ENCODE results near the gene BCAS3. TPM values are rescaled to one million over a fixed set of nuclear protein-coding genes. Genes with fewer than 3 reads are reported as not detected.

The BCAS3 gene
- polyA plus RNA-seq, 1 donor from 2014 or later = 21.6 TPM

GRCh38 chr17:61307905-61308886 is 630.5 kb downstream of the BCAS3 start:
- no peak for TF ChIP-seq RAD21 (conservative IDR thresholded peaks at IDR 0.05)
- TF ChIP-seq SMC3 (conservative IDR thresholded peaks at IDR 0.05; ENCODE audit: poor library complexity) = no peak
- no peak for TF ChIP-seq POLR2AphosphoS5 (IDR thresholded peaks at IDR 0.05)
- no peak overlapping the region for H3K4me2 ChIP-seq (ENCODE audit: low read length)

DNA sequence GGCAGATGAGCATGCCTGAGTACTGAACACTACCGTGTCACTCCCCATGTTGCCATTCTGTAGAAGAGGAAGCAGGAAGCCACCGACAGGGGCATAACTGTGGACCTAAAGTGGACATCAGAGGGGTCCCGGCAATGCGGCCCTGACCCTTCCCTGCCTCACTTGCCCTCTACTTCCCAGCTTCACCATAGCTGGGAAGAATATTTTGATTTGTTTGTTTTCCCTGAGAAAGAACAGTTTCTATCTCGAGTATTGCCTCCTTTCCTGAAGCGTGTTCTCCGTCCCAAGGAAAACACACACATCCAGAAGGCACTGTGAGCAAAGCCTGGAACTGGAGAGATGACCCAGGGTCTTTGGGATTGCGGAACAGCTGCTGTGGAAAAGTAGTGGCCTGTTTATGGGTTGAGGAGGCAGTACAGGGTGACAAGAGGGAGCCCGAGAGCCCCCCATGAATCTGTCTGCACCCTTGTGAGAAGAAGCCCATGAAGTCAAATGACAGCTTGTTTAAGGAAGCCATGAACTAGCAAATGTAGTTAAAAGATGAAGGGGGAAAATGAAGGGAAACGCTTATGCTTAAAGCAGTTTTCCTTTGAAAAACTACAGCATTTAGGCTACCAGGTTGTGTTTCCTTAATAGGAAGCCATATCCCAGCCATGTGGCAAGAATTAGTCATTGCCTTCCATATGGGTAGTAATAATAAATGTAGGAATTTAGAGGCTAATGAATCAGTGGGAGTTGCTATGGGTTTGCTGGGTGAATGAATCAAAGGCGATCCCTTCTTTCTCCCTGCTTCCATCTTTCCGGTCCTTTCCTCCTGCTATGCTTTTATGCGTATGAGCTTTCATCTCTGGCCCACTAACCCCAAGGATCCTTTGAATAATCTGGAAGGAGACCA is 632.0 kb downstream of the BCAS3 start:
- Histone ChIP-seq H3F3A (ENCODE audit: insufficient read depth, low read length, poor library complexity, severe bottlenecking) (no peaks in the 10 kb centered on the region), H3K27ac (ENCODE audit: low read length) (no peak overlapping the region)

More at GRCh38 chr17:61307905-61308886, 630.5 kb downstream of the BCAS3 start:
- H3K4me3 ChIP-seq (ENCODE audit: low read length) = no peak overlapping the region
- H4K20me1 ChIP-seq (ENCODE audit: insufficient read depth) = no peaks in the 10 kb centered on the region
- H3K27me3 ChIP-seq (ENCODE audit: insufficient read depth, low read depth, low read length) = no peaks in the 10 kb centered on the region
- H3K36me3 ChIP-seq (ENCODE audit: insufficient read depth, low read length) = no peaks in the 10 kb centered on the region
- H3K27ac ChIP-seq (ENCODE audit: low read length) = no peak overlapping the region
- no peak overlapping the region for H3K9ac ChIP-seq (ENCODE audit: low read length)
- H3K79me2 ChIP-seq (replicated peaks; ENCODE audit: insufficient read depth, low read length) = no peaks in the 10 kb centered on the region
- no peaks in the 10 kb centered on the region for H3K9me3 ChIP-seq (ENCODE audit: low read length)
- H2AFZ ChIP-seq (ENCODE audit: low read depth, low read length) = no peak overlapping the region
- H3K9me2 ChIP-seq (ENCODE audit: insufficient read depth, low read length) = no peaks in the 10 kb centered on the region
- no peaks in the 10 kb centered on the region for H3F3A ChIP-seq (ENCODE audit: insufficient read depth, low read length, poor library complexity, severe bottlenecking)

More for the DNA sequence above, 632.0 kb downstream of the BCAS3 start:
- no peaks in the 10 kb centered on the region for H3K9me2 ChIP-seq (ENCODE audit: insufficient read depth, low read length)
- no peak overlapping the region for H3K9ac ChIP-seq (ENCODE audit: low read length)
- no peaks in the 10 kb centered on the region for H3K36me3 ChIP-seq (ENCODE audit: insufficient read depth, low read length)
- H3K4me2 ChIP-seq (ENCODE audit: low read length) = no peak overlapping the region
- no peaks in the 10 kb centered on the region for H3K79me2 ChIP-seq (replicated peaks; ENCODE audit: insufficient read depth, low read length)
- no peaks in the 10 kb centered on the region for H3K9me3 ChIP-seq (ENCODE audit: low read length)
- no peaks in the 10 kb centered on the region for H3K27me3 ChIP-seq (ENCODE audit: insufficient read depth, low read depth, low read length)
- no peaks in the 10 kb centered on the region for H4K20me1 ChIP-seq (ENCODE audit: insufficient read depth)
- TF ChIP-seq, protein P1, sequence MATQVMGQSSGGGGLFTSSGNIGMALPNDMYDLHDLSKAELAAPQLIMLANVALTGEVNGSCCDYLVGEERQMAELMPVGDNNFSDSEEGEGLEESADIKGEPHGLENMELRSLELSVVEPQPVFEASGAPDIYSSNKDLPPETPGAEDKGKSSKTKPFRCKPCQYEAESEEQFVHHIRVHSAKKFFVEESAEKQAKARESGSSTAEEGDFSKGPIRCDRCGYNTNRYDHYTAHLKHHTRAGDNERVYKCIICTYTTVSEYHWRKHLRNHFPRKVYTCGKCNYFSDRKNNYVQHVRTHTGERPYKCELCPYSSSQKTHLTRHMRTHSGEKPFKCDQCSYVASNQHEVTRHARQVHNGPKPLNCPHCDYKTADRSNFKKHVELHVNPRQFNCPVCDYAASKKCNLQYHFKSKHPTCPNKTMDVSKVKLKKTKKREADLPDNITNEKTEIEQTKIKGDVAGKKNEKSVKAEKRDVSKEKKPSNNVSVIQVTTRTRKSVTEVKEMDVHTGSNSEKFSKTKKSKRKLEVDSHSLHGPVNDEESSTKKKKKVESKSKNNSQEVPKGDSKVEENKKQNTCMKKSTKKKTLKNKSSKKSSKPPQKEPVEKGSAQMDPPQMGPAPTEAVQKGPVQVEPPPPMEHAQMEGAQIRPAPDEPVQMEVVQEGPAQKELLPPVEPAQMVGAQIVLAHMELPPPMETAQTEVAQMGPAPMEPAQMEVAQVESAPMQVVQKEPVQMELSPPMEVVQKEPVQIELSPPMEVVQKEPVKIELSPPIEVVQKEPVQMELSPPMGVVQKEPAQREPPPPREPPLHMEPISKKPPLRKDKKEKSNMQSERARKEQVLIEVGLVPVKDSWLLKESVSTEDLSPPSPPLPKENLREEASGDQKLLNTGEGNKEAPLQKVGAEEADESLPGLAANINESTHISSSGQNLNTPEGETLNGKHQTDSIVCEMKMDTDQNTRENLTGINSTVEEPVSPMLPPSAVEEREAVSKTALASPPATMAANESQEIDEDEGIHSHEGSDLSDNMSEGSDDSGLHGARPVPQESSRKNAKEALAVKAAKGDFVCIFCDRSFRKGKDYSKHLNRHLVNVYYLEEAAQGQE (IDR thresholded peaks at IDR 0.05; ENCODE audit: borderline replicate concordance) = no peak
- TF ChIP-seq MXI1 (conservative IDR thresholded peaks at IDR 0.05; ENCODE audit: poor library complexity, severe bottlenecking) (no peak), TAF1 (IDR thresholded peaks at IDR 0.05; ENCODE audit: low read depth) (no peak), RAD21 (conservative IDR thresholded peaks at IDR 0.05) (no peak), EZH2 (IDR thresholded peaks at IDR 0.05; ENCODE audit: borderline replicate concordance, insufficient read depth, low read length, poor library complexity, severe bottlenecking) (no peak), EP300 (conservative IDR thresholded peaks at IDR 0.05; ENCODE audit: poor library complexity, severe bottlenecking) (no peak), POLR2AphosphoS5 (IDR thresholded peaks at IDR 0.05) (no peak), SMC3 (conservative IDR thresholded peaks at IDR 0.05; ENCODE audit: poor library complexity) (no peak)
- TF ChIP-seq, protein P2, sequence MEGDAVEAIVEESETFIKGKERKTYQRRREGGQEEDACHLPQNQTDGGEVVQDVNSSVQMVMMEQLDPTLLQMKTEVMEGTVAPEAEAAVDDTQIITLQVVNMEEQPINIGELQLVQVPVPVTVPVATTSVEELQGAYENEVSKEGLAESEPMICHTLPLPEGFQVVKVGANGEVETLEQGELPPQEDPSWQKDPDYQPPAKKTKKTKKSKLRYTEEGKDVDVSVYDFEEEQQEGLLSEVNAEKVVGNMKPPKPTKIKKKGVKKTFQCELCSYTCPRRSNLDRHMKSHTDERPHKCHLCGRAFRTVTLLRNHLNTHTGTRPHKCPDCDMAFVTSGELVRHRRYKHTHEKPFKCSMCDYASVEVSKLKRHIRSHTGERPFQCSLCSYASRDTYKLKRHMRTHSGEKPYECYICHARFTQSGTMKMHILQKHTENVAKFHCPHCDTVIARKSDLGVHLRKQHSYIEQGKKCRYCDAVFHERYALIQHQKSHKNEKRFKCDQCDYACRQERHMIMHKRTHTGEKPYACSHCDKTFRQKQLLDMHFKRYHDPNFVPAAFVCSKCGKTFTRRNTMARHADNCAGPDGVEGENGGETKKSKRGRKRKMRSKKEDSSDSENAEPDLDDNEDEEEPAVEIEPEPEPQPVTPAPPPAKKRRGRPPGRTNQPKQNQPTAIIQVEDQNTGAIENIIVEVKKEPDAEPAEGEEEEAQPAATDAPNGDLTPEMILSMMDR (IDR thresholded peaks at IDR 0.05; ENCODE audit: poor library complexity, severe bottlenecking) = no peak
- H2AFZ ChIP-seq (ENCODE audit: low read depth, low read length) = no peak overlapping the region
- H3K4me3 ChIP-seq (ENCODE audit: low read length) = no peak overlapping the region
